H1 (cell line): ENCODE results near the gene RBM5. TPM values are rescaled to one million over a fixed set of nuclear protein-coding genes. Genes with fewer than 3 reads are reported as not detected.

ENCODE experiments used
- CTCF ChIA-PET: fragments of 300-600 bp; sonication (Branson Sonifier 250); formaldehyde crosslinking; loops from one replicate; lab custom pipeline; 2021; ENCODE audit not compliant: partially characterized antibody; lab: Charles Lee
- POLR2A ChIA-PET: fragments of 300-600 bp; sonication (Branson Sonifier 250); formaldehyde crosslinking; loops from one replicate; lab custom pipeline; 2021; ENCODE audit warnings: inconsistent platforms; ENCODE audit not compliant: partially characterized antibody; lab: Charles Lee
- DNase-seq, 2 experiments: peaks; one replicate each; pipeline versions ENCODE4 v3.0.0 to v3.0.0-alpha.2; 2010 to 2022; ENCODE audit warnings: low spot score in 2 of 2, low read depth in 1 of 2, mixed read lengths in 1 of 2
- FAIRE-seq: peaks from 2 replicates; lab custom pipeline; 2011; peaks lifted over from hg19 to GRCh38; lab: Jason Lieb, UNC
- H2AFZ ChIP-seq: 2 replicates; pipeline ENCODE4 v1.8.1; 2012; ENCODE audit warnings: low read length, inconsistent platforms
- H2AK5ac ChIP-seq: 2 replicates; pipeline ENCODE4 v1.6.1; 2013; ENCODE audit warnings: low read depth, low read length
- H2BK120ac ChIP-seq: replicated peaks from 2 replicates; pipeline ENCODE3; 2013; ENCODE audit warnings: low read depth, low read length, inconsistent platforms
- H2BK12ac ChIP-seq: 2 replicates; pipeline ENCODE4 v1.6.1; 2013; ENCODE audit warnings: low read depth, low read length
- H2BK15ac ChIP-seq: 2 replicates; pipeline ENCODE4 v1.6.1; 2013; ENCODE audit warnings: low read length
- H2BK20ac ChIP-seq: 2 replicates; pipeline ENCODE4 v1.6.1; 2013; ENCODE audit warnings: low read length
- H2BK5ac ChIP-seq: 2 replicates; pipeline ENCODE4 v1.6.1; 2013; ENCODE audit warnings: low read depth, low read length
- H3K14ac ChIP-seq: 2 replicates; pipeline ENCODE4 v1.6.1; 2013; ENCODE audit warnings: inconsistent platforms; ENCODE audit not compliant: insufficient read length
- H3K18ac ChIP-seq: 2 replicates; pipeline ENCODE4 v1.6.1; 2013; ENCODE audit warnings: low read length; ENCODE audit errors: extremely low read depth
- H3K23ac ChIP-seq: 2 replicates; pipeline ENCODE4 v1.6.1; 2013; ENCODE audit warnings: inconsistent platforms; ENCODE audit not compliant: insufficient read length
- H3K23me2 ChIP-seq: 2 replicates; pipeline ENCODE4 v1.6.1; 2013; ENCODE audit warnings: low read depth, low read length
- H3K27ac ChIP-seq: 2 replicates; pipeline ENCODE4 v1.6.1; 2011; ENCODE audit warnings: low read depth, low read length, inconsistent platforms
- H3K27me3 ChIP-seq, 4 experiments: replicated peaks in 1 of 4; 1 replicate in 1 of 4; 2 replicates in 3 of 4; pipeline versions ENCODE4 v1.6.1 to v1.8.1; 2011 to 2013; ENCODE audit warnings: low read length in 3 of 4, mild to moderate bottlenecking in 3 of 4, inconsistent platforms in 2 of 4, mixed read lengths in 2 of 4, moderate library complexity in 1 of 4; ENCODE audit not compliant: control insufficient read depth in 3 of 4, insufficient read depth in 3 of 4; ENCODE audit errors: extremely low read depth in 1 of 4
- H3K36me3 ChIP-seq, 4 experiments: 2 replicates each; pipeline versions ENCODE4 v1.6.1 to v1.8.1; 2011 to 2013; ENCODE audit warnings: mild to moderate bottlenecking in 4 of 4, low read length in 3 of 4, moderate library complexity in 2 of 4, control low read depth in 1 of 4, inconsistent platforms in 1 of 4; ENCODE audit not compliant: insufficient read depth in 4 of 4, control insufficient read depth in 2 of 4
- H3K4ac ChIP-seq: replicated peaks from 2 replicates; pipeline ENCODE3; 2013; ENCODE audit warnings: low read length, low read depth, mixed read lengths, inconsistent platforms; ENCODE audit not compliant: insufficient read length
- H3K4me1 ChIP-seq, 4 experiments: replicated peaks in 1 of 4; 1 replicate in 1 of 4; 2 replicates in 3 of 4; pipeline versions ENCODE4 v1.6.1 to v1.8.1; 2011 to 2013; ENCODE audit warnings: low read length in 3 of 4, inconsistent platforms in 2 of 4, mixed read lengths in 1 of 4; ENCODE audit not compliant: insufficient read depth in 4 of 4, control insufficient read depth in 3 of 4
- H3K4me2 ChIP-seq, 2 experiments: 2 replicates each; pipeline versions ENCODE4 v1.6.1 to v1.8.1; 2011 to 2013; ENCODE audit warnings: low read depth in 2 of 2, low read length in 2 of 2, control low read depth in 1 of 2, inconsistent platforms in 1 of 2, mild to moderate bottlenecking in 1 of 2; ENCODE audit not compliant: insufficient read depth in 1 of 2
- H3K4me3 ChIP-seq, 4 experiments: fragments of 200-600, 300-600 bp in 1 of 4; sonication (generic), shearing (Covaris generic), sonication (Bioruptor Twin) in 1 of 4; 2 replicates each; pipeline versions ENCODE4 v1.5.1 to v1.8.1; 2011 to 2016; ENCODE audit warnings: low read length in 4 of 4, low read depth in 3 of 4, control low read depth in 2 of 4, inconsistent platforms in 2 of 4, mild to moderate bottlenecking in 2 of 4, mixed read lengths in 1 of 4, moderate library complexity in 1 of 4; ENCODE audit not compliant: insufficient read depth in 2 of 4; ENCODE audit errors: extremely low read depth in 1 of 4
- H3K56ac ChIP-seq: replicated peaks from 2 replicates; pipeline ENCODE3; 2013; ENCODE audit warnings: low read depth, mild to moderate bottlenecking, mixed read lengths, low read length, inconsistent platforms; ENCODE audit not compliant: insufficient read length
- H3K79me1 ChIP-seq: 2 replicates; pipeline ENCODE4 v1.6.1; 2013; ENCODE audit warnings: low read depth, low read length, control low read depth
- H3K79me2 ChIP-seq, 2 experiments: 2 replicates each; pipeline versions ENCODE4 v1.6.1 to v1.8.1; 2012 to 2013; ENCODE audit warnings: low read length in 2 of 2, mild to moderate bottlenecking in 2 of 2, inconsistent platforms in 1 of 2; ENCODE audit not compliant: insufficient read depth in 2 of 2, control insufficient read depth in 1 of 2
- H3K9ac ChIP-seq, 4 experiments: replicated peaks in 1 of 4; 1 replicate in 1 of 4; 2 replicates in 3 of 4; pipeline versions ENCODE4 v1.6.1 to v1.8.1; 2011 to 2013; ENCODE audit warnings: low read depth in 3 of 4, low read length in 3 of 4, control low read depth in 2 of 4, mild to moderate bottlenecking in 2 of 4, moderate library complexity in 2 of 4, inconsistent platforms in 1 of 4; ENCODE audit errors: extremely low read depth in 1 of 4
- H3K9me3 ChIP-seq, 2 experiments: 2 replicates each; pipeline versions ENCODE4 v1.6.1 to v1.8.1; 2012 to 2013; ENCODE audit warnings: mild to moderate bottlenecking in 2 of 2, moderate library complexity in 2 of 2, control low read depth in 1 of 2, inconsistent platforms in 1 of 2, low read depth in 1 of 2, low read length in 1 of 2, mixed read lengths in 1 of 2; ENCODE audit not compliant: insufficient read depth in 2 of 2
- H4K20me1 ChIP-seq, 2 experiments: replicated peaks in 1 of 2; 2 replicates each; pipeline versions ENCODE3 to v1.8.1; 2011 to 2013; ENCODE audit warnings: inconsistent platforms in 2 of 2, low read length in 2 of 2, mild to moderate bottlenecking in 1 of 2; ENCODE audit not compliant: insufficient read depth in 2 of 2, control insufficient read depth in 1 of 2
- H4K5ac ChIP-seq: 2 replicates; pipeline ENCODE4 v1.6.1; 2013; ENCODE audit warnings: low read length, low read depth, mixed read lengths, inconsistent platforms; ENCODE audit not compliant: insufficient read length
- H4K8ac ChIP-seq: 2 replicates; pipeline ENCODE4 v1.8.0; 2013; ENCODE audit warnings: mild to moderate bottlenecking, moderate library complexity, low read length, inconsistent platforms; ENCODE audit not compliant: insufficient read depth; ENCODE audit errors: extremely low read depth
- H4K91ac ChIP-seq: replicated peaks from 2 replicates; pipeline ENCODE3; 2013; ENCODE audit warnings: low read length, mixed read lengths, inconsistent platforms; ENCODE audit not compliant: insufficient read length
- BCL11A ChIP-seq, 2 experiments: IDR thresholded peaks; one replicate each; pipeline ENCODE4 v1.6.1; 2011; ENCODE audit warnings: low read depth in 2 of 2, low read length in 2 of 2, mild to moderate bottlenecking in 2 of 2
- CBX8 ChIP-seq: fragments of 300-800, 300-1000 bp; sonication (generic); IDR thresholded peaks from 2 replicates; pipeline ENCODE4 v1.7.1; 2016; ENCODE audit warnings: low read depth, low read length, borderline replicate concordance
- EP300 ChIP-seq, 2 experiments: IDR thresholded peaks; 1 replicate in 1 of 2; 2 replicates in 1 of 2; pipeline ENCODE4 v1.6.1; 2011 to 2012; ENCODE audit warnings: low read depth in 2 of 2, low read length in 2 of 2, mild to moderate bottlenecking in 2 of 2, borderline replicate concordance in 1 of 2, inconsistent platforms in 1 of 2, moderate library complexity in 1 of 2
- GABPA ChIP-seq: IDR thresholded peaks from 2 replicates; pipeline ENCODE4 v1.6.1; 2011; ENCODE audit warnings: mild to moderate bottlenecking, low read length, moderate library complexity, borderline replicate concordance; ENCODE audit not compliant: insufficient read depth
- KDM1A ChIP-seq: fragments of 200-600, 300-600 bp; sonication (generic); IDR thresholded peaks from 2 replicates; pipeline ENCODE4 v1.7.1; 2016; ENCODE audit warnings: mild to moderate bottlenecking, low read length, borderline replicate concordance
- RBBP5 ChIP-seq: IDR thresholded peaks from 2 replicates; pipeline ENCODE4 v1.7.1; 2012; ENCODE audit warnings: low read depth, mild to moderate bottlenecking, inconsistent platforms, low read length, moderate library complexity, borderline replicate concordance
- SIRT6 ChIP-seq: IDR thresholded peaks from one replicate; pipeline ENCODE4 v1.7.1; 2012; ENCODE audit warnings: low read length, inconsistent platforms
- SP1 ChIP-seq: IDR thresholded peaks from 2 replicates; pipeline ENCODE4 v1.6.1; 2011; ENCODE audit warnings: low read depth, low read length
- SP4 ChIP-seq: IDR thresholded peaks from 2 replicates; pipeline ENCODE4 v1.6.1; 2012; ENCODE audit warnings: low read length, inconsistent platforms
- SRF ChIP-seq: IDR thresholded peaks from 2 replicates; pipeline ENCODE4 v1.6.1; 2011; ENCODE audit warnings: mild to moderate bottlenecking, low read depth, low read length, moderate library complexity
- ZNF274 ChIP-seq: IDR thresholded peaks from 2 replicates; pipeline ENCODE4 v1.7.0; 2012; ENCODE audit warnings: low read length, borderline replicate concordance; ENCODE audit errors: extremely low read depth
- whole genome bisulfite sequencing, 2 experiments: shearing (Covaris generic) in 1 of 2; methylation state at CpG; one replicate each; pipeline versions ENCODE4 v1.1.6 to v1.1.7; 2013 to 2015; ENCODE audit warnings: low lambda C conversion rate in 2 of 2, mixed read lengths in 2 of 2, inconsistent platforms in 1 of 2, low coverage in 1 of 2, missing lambda C conversion rate in 1 of 2; ENCODE audit not compliant: insufficient replicate concordance in 2 of 2, insufficient coverage in 1 of 2, insufficient read length in 1 of 2; ENCODE audit errors: extremely low coverage in 1 of 2, missing lambda C conversion rate in 1 of 2; 5-methylcytosine and 5-hydroxymethylcytosine counted together
- polyA plus RNA-seq, 7 experiments: library from polyadenylated mRNA; depleted of rRNA in 3 of 7; stranded (reverse) in 5 of 7; unstranded in 2 of 7; fragments of >200 nt in 5 of 7; fragments of 200-250 nt in 2 of 7; gene quantifications; 1 replicate in 5 of 7; 2 replicates in 1 of 7; 4 replicates in 1 of 7; pipeline versions ENCODE4 v1.2.1 to v1.2.3, GENCODE V29; 2011 to 2013; ENCODE audit warnings: missing spikeins in 2 of 7, mixed read lengths in 2 of 7
- total RNA-seq: library from RNA; stranded (reverse); fragmentation: NEBNext Ultra II Directional; extraction: Animal tissue kit (Norgen Biotek cat#: 25700); gene quantifications from 2 replicates; pipeline ENCODE4 v1.2.1, GENCODE V29; 2021

The RBM5 gene
- total and polyA plus RNA-seq, 2 of the 8 experiments (the other 6 are each of a cell fraction or from before 2014, with no cell fraction given): 82.7 to 144 TPM

- H3K23ac ChIP-seq: no peak overlapping the region
- no peak overlapping the region for H2BK5ac ChIP-seq
- no peak overlapping the region for H4K91ac ChIP-seq
- H4K8ac ChIP-seq: peak overlapping the region; percentile 95
- H2BK15ac ChIP-seq: no peak overlapping the region
- H3K9ac ChIP-seq: peak overlapping the region in 3 of 4 experiments; percentile 90 to 96 (median 96); a peak in 6 of 7 replicates
- H3K4me3 ChIP-seq: peak overlapping the region; percentile 86 to 100 (median 100)
- FAIRE-seq (no peak), DNase-seq (no peak)
- peaks cover 0 to 21% of the 10 kb centered on the region in 2 experiments; a peak in 3 of 4 replicates for H3K79me2 ChIP-seq
- H2BK12ac ChIP-seq: no peak overlapping the region
- H4K5ac ChIP-seq: no peak overlapping the region
- peak overlapping the region; percentile 81 to 88 for H3K4me2 ChIP-seq
- peaks cover 0 to 3% of the 10 kb centered on the region in 2 experiments for H4K20me1 ChIP-seq
- H3K4me1 ChIP-seq: peaks cover 0 to 3% (median 0%) of the 10 kb centered on the region in 4 experiments; a peak in 1 of 7 replicates
- no peak overlapping the region for H3K4ac ChIP-seq
- H2AK5ac ChIP-seq: no peak overlapping the region
- H3K14ac ChIP-seq: no peak overlapping the region
- ChIA-PET CTCF (interaction anchor here (0.6 to 1.8 kb wide), 6 partner anchors 10 to 312 kb away, joined by 3 to 5 read pairs (median 4); no protein-coding TSS in a partner anchor), POLR2A (interaction anchor here (1.0 to 1.6 kb wide), 8 partner anchors 10 to 160 kb away, joined by 3 to 5 read pairs (median 4); partner anchors contain the start of gene MON1A)
- no peaks in the 10 kb centered on the region for H3K27me3 ChIP-seq
- no peak overlapping the region for H3K56ac ChIP-seq
- H3K23me2 ChIP-seq: no peaks in the 10 kb centered on the region
- H2BK120ac ChIP-seq: no peak overlapping the region
- no peak overlapping the region for H3K27ac ChIP-seq
- no peak overlapping the region for H2AFZ ChIP-seq
- H3K36me3 ChIP-seq: peaks cover 16 to 46% (median 33%) of the 10 kb centered on the region in 4 experiments
- no peak overlapping the region for H3K18ac ChIP-seq
- H2BK20ac ChIP-seq: no peak overlapping the region
- H3K9me3 ChIP-seq: peaks cover 3 to 7% of the 10 kb centered on the region in 2 experiments; a peak in 2 of 4 replicates
- H3K79me1 ChIP-seq: no peaks in the 10 kb centered on the region; the same call in 1 of the 2 replicates
- 9% methylated on average over 16 of the region's 16 CpGs; no CpG with 5 or more reads in 1 of the 2 experiments for WGBS, 2 experiments
- TF ChIP-seq SIRT6 (no peak), EP300 (IDR thresholded peaks at IDR 0.05; ENCODE audit: borderline replicate concordance in 1 of 2, low read depth in 2 of 2, low read length in 2 of 2) (no peak), ZNF274 (no peak), RBBP5 (no peak), CBX8 (no peak), BCL11A (IDR thresholded peaks at IDR 0.05; ENCODE audit: low read depth in 2 of 2, low read length in 2 of 2) (no peak), SP4 (no peak), SP1 (no peak), KDM1A (no peak), SRF (no peak), GABPA (no peak)
Observed at GRCh38 chr3:50089609-50089945, 858 bp downstream of the RBM5 start.
